IPS DF 4.7 (cell line): ENCODE data around the gene URI1.
"Not testable (repeated sequence)": the region's sequence is repeated elsewhere in the genome, so short reads cannot be mapped to it uniquely, and the experiment has no call there.

Experiments used
- DNase-seq: peaks from one replicate; pipeline ENCODE4 v3.0.0-alpha.2; 2013; ENCODE audit warnings: low spot score; ENCODE audit errors: extremely low read depth

The URI1 gene

GRCh38 chr19:30020189-30020588, 78.2 kb downstream of the URI1 start:
- no peak for DNase-seq

GRCh38 chr19:30022659-30023058, 80.6 kb downstream of the URI1 start:
- no peak for DNase-seq

GRCh38 chr19:30023330-30023729, 81.3 kb downstream of the URI1 start:
- no peak for DNase-seq

- no peak for DNase-seq
These were observed 82.1 kb downstream of the URI1 start for GRCh38 chr19:30024091-30024490.

DNA sequence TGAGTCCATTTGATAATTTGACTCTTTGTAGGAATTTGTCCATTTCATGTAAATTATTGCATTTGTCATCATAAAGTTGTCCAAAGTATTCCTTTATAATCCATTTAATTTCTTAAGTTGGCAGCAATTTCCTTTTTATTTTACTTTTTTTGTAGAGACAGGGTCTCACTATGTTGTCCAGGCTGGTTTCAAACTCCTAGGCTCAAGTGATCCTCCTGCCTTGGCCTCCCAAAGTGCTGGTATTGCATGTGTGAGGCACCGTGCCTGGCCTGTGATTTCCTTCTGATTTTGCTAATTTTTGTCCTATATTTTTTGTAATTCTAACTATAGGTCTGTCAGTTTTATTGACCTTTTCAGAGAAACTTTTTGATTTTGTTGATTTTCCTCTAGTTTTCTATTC, 84.9 kb downstream of the URI1 start:
- DNase-seq = no peak

- no peak for DNase-seq
These were observed 86.3 kb downstream of the URI1 start for GRCh38 chr19:30028118-30028991.

GRCh38 chr19:30028992-30029343, 86.9 kb downstream of the URI1 start:
- DNase-seq = no peak

- no peak for DNase-seq
These were observed 87.9 kb downstream of the URI1 start for GRCh38 chr19:30029721-30030510.

- DNase-seq = no peak
These were observed 92.3 kb downstream of the URI1 start for GRCh38 chr19:30034321-30034720.

- DNase-seq = no peak
These were observed 94.4 kb downstream of the URI1 start for GRCh38 chr19:30036154-30037129.

GRCh38 chr19:30037835-30038234, 95.8 kb downstream of the URI1 start:
- no peak for DNase-seq

DNA sequence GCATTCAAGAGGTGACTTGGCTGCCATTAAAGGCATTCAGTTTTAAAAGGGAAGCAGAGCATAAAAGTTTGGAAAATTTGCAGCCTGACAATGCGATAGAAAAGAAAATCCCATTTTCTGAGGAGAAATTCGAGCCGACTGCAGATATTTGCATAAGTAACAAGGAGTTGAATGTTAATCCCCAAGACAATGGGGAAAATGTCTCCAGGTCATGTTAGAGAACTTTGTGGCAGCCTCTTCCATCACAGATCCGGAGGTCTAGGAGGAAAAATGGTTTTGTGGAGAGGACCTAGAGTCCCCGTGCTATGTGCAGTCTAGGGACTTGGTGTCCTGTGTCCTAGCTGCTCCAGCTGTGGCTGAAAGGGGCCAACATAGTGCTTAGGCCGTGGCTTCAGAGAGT, 99.9 kb downstream of the URI1 start:
- not testable (repeated sequence) for DNase-seq

- DNase-seq = not testable (repeated sequence)
These were observed 101.0 kb downstream of the URI1 start for GRCh38 chr19:30043008-30043407.

DNA sequence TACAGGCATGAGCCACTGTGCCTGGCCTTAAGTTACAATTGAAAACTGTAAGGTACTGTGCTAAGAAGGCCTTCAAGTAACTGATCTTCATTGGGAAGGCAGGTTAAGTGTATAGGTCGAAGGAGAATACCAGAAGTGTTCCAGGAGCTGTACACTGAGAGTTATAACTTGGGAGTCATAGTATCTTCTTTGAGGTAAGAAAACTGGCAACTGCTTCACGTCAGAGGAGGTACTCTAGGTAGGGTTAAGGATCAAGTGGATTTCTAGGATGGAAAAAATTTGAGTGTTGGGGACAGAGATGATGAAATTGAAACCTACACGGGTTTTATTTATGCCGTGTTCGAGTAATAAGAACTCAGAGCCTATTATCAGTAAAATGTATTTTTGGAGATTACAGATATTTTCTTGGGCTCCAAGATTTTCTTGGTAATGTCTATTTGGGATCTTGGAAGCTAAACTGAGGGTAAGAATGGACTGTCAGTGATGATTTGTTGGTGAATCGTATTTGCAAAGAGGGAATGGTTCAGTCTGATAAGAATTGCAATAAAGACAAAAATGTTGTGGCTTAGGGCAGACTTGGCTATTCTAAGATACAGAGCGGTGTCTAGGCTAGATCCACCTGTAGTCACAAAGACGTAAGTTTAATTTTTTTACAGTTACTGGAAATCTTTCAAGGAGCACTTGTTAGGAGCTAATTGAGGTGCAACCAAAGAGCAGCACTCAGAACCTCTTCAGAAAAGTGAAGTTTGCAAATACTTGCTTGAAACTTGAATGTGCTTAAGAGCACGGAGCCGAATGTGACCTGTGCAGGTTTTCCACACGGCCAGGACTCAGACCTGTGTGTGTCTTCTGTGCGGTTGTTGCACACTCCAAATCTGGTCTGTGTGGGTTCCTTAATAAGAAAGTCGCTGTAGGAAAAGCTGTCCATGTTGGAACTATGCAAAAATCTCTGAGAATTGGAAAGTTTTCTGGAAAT, 102.5 kb downstream of the URI1 start:
- no peak for DNase-seq

DNA sequence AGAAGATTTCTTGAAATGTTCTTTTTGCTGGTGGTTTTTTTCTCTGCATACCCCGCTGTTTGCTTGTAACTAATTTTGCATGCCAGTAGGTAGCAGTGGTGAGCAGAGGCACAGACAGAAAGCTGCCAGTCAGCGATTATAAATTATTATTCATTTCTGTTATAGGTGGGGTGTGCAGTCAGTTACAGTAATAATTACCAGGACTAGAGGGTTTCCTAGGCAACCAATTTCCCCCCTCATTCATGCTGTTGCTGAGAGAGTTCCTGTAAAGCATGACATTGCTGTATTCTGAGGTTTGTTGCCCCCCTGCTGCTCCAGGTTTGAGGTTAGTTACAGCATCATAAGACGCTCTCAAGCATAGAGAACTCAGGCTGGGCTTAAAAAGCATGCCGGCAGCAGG, 104.5 kb downstream of the URI1 start:
- DNase-seq = no peak

- no peak for DNase-seq
These were observed 105.4 kb downstream of the URI1 start for GRCh38 chr19:30047432-30047831.

DNA sequence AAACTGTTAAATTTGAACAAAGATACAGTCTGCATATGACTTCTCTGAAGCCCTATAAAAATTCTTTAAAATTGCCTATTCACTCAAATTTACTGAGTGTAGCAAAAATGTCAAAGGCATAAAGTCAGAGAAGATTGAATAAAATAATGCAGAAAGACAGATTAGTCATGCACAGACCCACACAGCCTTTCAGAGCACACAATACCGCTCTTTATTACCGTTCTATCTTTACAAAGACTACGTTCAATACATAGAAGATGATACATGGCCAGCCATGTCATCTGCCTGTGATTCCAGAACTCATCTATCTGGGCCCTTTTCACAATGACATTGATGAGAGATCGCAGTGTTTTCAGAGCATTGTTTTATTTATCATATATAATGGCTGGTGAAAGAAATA, 107.2 kb downstream of the URI1 start:
- no peak for DNase-seq

GRCh38 chr19:30049846-30050667, 108.0 kb downstream of the URI1 start:
- DNase-seq = no peak
